ENCODE results near the gene RANBP3L. TPM values are rescaled to one million over a fixed set of nuclear protein-coding genes. Genes with fewer than 3 reads are reported as not detected.

The RANBP3L gene
- total RNA-seq, 1 donor from 2014 or later = 7.1 TPM

DNA sequence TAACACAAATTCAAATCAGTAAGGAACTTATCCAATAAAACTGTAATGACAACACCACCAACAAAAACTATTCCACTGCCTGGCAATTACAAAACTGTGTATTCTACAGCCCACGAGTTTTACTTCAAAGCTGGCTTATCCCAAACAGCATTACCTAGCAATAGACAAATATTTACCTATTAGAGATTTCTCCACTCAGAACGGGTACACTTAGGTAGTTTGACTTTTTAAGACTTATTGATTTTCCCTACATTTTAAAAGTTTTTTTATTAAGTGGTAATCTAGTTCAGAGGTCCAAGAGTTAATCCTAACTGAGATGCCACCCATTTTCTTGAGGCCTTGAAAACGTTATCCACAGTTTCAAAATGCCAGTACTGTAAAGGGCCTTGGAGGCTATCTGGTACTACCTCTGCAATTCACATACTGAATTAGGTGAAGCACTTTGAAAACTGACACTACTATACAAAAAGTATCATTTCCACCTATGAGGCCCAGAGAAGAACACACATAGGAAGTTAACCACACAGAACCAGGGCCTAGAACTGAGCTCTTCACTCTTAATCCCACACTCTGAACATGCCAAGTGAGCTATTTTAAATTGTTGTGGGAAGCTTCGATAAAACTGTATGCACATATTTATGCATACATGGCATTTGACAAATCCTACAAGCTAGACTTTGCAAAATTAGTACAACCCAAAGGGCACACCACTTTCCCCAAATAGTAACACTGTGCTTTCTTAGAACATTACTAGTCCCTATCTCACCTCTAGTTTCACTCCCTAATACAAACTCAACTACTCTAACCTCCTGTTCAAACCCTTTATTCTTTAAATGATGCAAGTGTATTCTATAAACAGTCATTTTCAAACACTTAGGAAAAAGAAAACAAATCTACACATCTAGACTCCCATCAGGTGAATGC lies 62.1 kb downstream of the RANBP3L start:
- no peaks in the 10 kb centered on the region for H3K27me3 ChIP-seq
- H3K4me1 ChIP-seq = peaks cover 34% of the 10 kb centered on the region
- intact Hi-C loops (cut with DNase I) = no loop called here
- TF ChIP-seq, protein P1, sequence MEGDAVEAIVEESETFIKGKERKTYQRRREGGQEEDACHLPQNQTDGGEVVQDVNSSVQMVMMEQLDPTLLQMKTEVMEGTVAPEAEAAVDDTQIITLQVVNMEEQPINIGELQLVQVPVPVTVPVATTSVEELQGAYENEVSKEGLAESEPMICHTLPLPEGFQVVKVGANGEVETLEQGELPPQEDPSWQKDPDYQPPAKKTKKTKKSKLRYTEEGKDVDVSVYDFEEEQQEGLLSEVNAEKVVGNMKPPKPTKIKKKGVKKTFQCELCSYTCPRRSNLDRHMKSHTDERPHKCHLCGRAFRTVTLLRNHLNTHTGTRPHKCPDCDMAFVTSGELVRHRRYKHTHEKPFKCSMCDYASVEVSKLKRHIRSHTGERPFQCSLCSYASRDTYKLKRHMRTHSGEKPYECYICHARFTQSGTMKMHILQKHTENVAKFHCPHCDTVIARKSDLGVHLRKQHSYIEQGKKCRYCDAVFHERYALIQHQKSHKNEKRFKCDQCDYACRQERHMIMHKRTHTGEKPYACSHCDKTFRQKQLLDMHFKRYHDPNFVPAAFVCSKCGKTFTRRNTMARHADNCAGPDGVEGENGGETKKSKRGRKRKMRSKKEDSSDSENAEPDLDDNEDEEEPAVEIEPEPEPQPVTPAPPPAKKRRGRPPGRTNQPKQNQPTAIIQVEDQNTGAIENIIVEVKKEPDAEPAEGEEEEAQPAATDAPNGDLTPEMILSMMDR (IDR thresholded peaks at IDR 0.05) = no peak
- DNase-seq (no peak), ATAC-seq (no peak)
- H3K36me3 ChIP-seq = no peaks in the 10 kb centered on the region
- H3K4me3 ChIP-seq = peak overlapping the region; percentile 83
- no peaks in the 10 kb centered on the region for H3K9me3 ChIP-seq
- peak overlapping the region; percentile 95 for H3K27ac ChIP-seq

DNA sequence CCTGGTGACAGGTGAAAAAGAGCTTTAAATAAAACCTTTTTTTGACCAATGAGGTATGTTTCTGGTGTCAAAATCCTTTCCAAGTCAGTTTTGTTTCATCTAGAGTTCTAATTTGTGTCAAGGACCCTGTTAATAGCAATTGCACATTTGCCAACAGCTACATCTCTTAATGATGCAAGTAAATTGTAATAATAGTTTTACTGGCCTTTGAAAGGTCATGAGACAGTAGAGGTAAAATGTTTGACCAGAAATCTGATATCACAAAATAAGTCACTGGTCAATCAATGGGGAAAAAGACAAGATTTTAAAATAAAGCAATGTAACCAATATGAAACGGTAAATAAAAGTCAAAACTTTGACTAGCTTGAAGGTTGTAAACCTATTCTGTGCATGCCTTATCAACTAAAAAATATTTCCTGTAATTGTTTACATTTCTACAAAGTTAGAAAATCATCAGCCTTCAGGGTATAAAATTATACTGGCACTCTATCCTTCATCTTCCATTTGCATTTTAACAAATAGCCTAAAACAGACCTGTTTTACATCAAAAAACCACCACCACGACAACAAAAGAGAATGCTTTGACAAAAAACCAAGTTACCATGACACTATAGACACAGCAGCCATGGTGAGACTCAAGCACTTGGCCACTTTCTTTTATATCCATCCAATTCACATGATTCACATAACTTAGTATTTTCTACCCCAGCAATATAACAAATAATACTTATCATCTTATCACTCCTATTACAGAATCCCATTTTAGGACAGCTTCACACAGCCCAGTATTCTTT lies 63.0 kb downstream of the RANBP3L start:
- no peak overlapping the region for H3K4me3 ChIP-seq
- peak overlapping the region; percentile 95 for H3K27ac ChIP-seq
- intact Hi-C loops (cut with DNase I) = no loop called here
- no peaks in the 10 kb centered on the region for H3K27me3 ChIP-seq
- no peaks in the 10 kb centered on the region for H3K36me3 ChIP-seq
- TF ChIP-seq, protein P1 (IDR thresholded peaks at IDR 0.05) = no peak
- H3K9me3 ChIP-seq = no peaks in the 10 kb centered on the region
- H3K4me1 ChIP-seq = peaks cover 34% of the 10 kb centered on the region
- ATAC-seq = no peak
- no peak for DNase-seq

DNA sequence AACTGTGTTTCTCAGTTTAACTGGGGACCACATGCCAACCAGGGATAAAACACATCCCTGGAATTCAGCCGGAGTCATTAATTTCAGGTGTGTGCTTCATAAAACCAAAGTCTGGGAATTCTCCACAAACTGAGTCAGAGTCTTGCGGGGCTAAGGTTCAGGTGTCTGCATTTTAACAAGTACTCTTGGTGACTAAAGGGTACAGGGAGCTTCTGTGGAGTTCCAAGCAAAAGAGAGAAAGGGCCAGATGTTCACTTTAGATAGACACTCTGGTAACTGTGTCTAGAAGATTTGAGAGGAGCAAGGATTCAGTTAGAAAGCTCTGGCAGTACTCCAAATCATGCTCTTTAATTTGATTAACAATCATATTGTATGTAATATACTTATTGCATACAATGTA lies 64.0 kb downstream of the RANBP3L start:
- no peak overlapping the region for H3K27ac ChIP-seq
- H3K27me3 ChIP-seq = no peaks in the 10 kb centered on the region

DNA sequence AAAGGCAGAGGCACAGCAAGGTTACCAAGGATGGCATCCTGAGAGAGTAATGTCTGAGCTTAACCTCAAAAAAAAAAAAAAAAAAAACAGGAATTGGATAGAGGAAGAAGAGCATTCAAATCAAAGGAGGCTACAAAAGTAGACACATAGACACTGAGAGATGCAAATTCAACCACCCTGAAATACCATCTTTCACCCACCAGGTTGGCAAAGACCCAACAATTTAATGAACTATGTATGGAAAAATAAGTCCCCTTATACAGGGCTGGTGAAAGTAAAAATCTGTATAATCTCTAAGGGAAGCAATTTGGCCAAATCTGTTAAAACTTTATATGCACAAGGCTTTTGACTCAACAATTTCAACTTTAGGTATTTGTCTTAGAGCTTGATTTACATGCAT lies 64.9 kb downstream of the RANBP3L start:
- no peaks in the 10 kb centered on the region for H3K27me3 ChIP-seq
- no peak overlapping the region for H3K27ac ChIP-seq
- no peak for DNase-seq
- intact Hi-C loops (cut with DNase I) = no loop called here
- H3K4me1 ChIP-seq = peaks cover 29% of the 10 kb centered on the region
- H3K36me3 ChIP-seq = no peaks in the 10 kb centered on the region
- no peak for ATAC-seq
- no peaks in the 10 kb centered on the region for H3K9me3 ChIP-seq
- no peak overlapping the region for H3K4me3 ChIP-seq
- TF ChIP-seq, protein P1 (IDR thresholded peaks at IDR 0.05) = no peak

More for the DNA sequence above, 64.0 kb downstream of the RANBP3L start:
- Histone ChIP-seq H3K36me3 (no peaks in the 10 kb centered on the region), H3K9me3 (no peaks in the 10 kb centered on the region), H3K4me3 (no peak overlapping the region), H3K4me1 (peaks cover 32% of the 10 kb centered on the region)
- intact Hi-C loops (cut with DNase I) = no loop called here
- DNase-seq (no peak), ATAC-seq (no peak)
- TF ChIP-seq, protein P1 (IDR thresholded peaks at IDR 0.05) = no peak

DNA sequence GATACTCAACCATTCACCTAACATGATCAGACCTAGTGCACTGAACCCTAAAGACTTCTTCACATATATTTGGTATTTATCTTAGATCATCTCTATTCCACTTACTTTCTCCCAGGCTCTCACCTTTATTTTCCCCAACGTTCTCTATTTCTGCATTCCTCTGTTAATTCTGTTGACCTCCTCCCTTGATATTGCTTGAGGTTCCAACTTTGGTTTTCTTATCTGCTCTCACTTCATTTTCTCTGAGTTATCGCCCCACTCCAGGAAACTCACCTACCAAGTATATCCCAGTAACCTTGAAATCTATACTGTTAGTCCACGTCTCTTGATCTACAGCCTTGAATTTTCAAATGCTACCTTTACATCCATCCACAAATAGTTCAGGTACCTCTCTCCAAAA lies 69.2 kb downstream of the RANBP3L start:
- no peak for ATAC-seq
- H3K9me3 ChIP-seq = no peaks in the 10 kb centered on the region
- no peak overlapping the region for H3K27ac ChIP-seq
- intact Hi-C loops (cut with DNase I) = no loop called here
- H3K27me3 ChIP-seq = no peaks in the 10 kb centered on the region
- H3K36me3 ChIP-seq = no peaks in the 10 kb centered on the region
- H3K4me1 ChIP-seq = peaks cover 3% of the 10 kb centered on the region
- TF ChIP-seq, protein P1 (IDR thresholded peaks at IDR 0.05) = no peak
- no peak for DNase-seq
- no peak overlapping the region for H3K4me3 ChIP-seq
